ENCODE measurements around the gene C1orf232. TPM values are rescaled to one million over a fixed set of nuclear protein-coding genes. Genes with fewer than 3 reads are reported as not detected.

The C1orf232 gene
- total and polyA plus RNA-seq, 9 of the 15 experiments (the other 6 are each of a cell fraction or from before 2014, with no cell fraction given), result not detected

- TF ChIP-seq ZMIZ1 (IDR thresholded peaks at IDR 0.05; ENCODE audit: low read depth in 2 of 2, low read length in 2 of 2), result 0 out of 4 replicates have a peak, but pooled peaks of 1 of the 2 experiments have one; percentile 59
These were observed 1.7 kb upstream of the C1orf232 start (continued) for GRCh38 chr1:26170472-26170821.

- Histone ChIP-seq H3K4me3 (peak within 1 kb of the TSS; percentile 89), H3K27ac (ENCODE audit: extremely low read depth, low read depth, low read length) (peak within 1 kb of the TSS; percentile 85), H3K4me1 (replicated peaks in 1 of 2; ENCODE audit: control insufficient read depth in 2 of 2, insufficient read depth in 2 of 2, low read length in 2 of 2) (peaks cover 22 to 37% of the 10 kb centered on the region in 2 experiments), H4K20me1 (replicated peaks; ENCODE audit: control insufficient read depth, insufficient read depth, low read length) (no peaks in the 10 kb centered on the region), H3K9ac (ENCODE audit: insufficient read depth in 1 of 2, low read depth in 2 of 2, low read length in 2 of 2) (peak within 1 kb of the TSS; percentile 88 to 98), H3K9me3 (replicated peaks; ENCODE audit: control insufficient read depth, insufficient read depth, low read depth, low read length) (no peaks in the 10 kb centered on the region), H3K4me2 (ENCODE audit: insufficient read depth, low read length) (peak within 1 kb of the TSS; percentile 96), H3K27me3 (ENCODE audit: control insufficient read depth in 2 of 2, insufficient read depth in 2 of 2, low read length in 2 of 2) (no peaks in the 10 kb centered on the region), H3K36me3 (ENCODE audit: control insufficient read depth, insufficient read depth, low read length) (peaks cover 17% of the 10 kb centered on the region; the same call in 1 of the 3 replicates), H3K9me1 (ENCODE audit: control insufficient read depth, insufficient read depth, low read length) (peaks cover 4% of the 10 kb centered on the region), H2AFZ (ENCODE audit: low read depth, low read length) (peak within 1 kb of the TSS; percentile 90), H3K79me2 (ENCODE audit: control insufficient read depth, insufficient read depth, low read length) (peaks cover 21% of the 10 kb centered on the region)
- CTCF ChIA-PET (ENCODE audit: low intra/inter-chr PET ratio), result interaction anchor here (0.7 to 1.9 kb wide), 5 partner anchors 30 to 152 kb away, joined by 3 to 8 read pairs (median 3); no protein-coding TSS in a partner anchor
- intact Hi-C loops (cut with micrococcal nuclease) (loop anchor here (2.0 to 10.0 kb wide), 3 partner anchors 31 to 215 kb away; partner anchors contain the start of gene CEP85), in situ Hi-C loops (cut with MboI) (no loop called here)
- peak; percentile 96 for ATAC-seq
- FAIRE-seq, result peak; percentile 99
- WGBS (ENCODE audit: insufficient coverage, low coverage, missing lambda C conversion rate), result 1% methylated on average over 63 of the region's 76 CpGs
- POLR2A ChIA-PET, result interaction anchor here (0.5 to 1.6 kb wide), 21 partner anchors 8 to 379 kb away, joined by 3 to 12 read pairs (median 3); partner anchors contain the start of genes CATSPER4, CEP85, CNKSR1 and FAM110D
- BruUV-seq (replicated peaks), result no TSS peak
- DNase-seq (ENCODE audit: extremely low read depth in 1 of 4, low spot score in 3 of 4), result peak; percentile 97 to 99 (median 99)
- TF ChIP-seq HDAC6 (IDR thresholded peaks at IDR 0.05; ENCODE audit: low read depth, low read length) (no peak), ZNF23 (CRISPR knock-in tag; IDR thresholded peaks at IDR 0.05) (no peak), ZNF586 (CRISPR knock-in tag; conservative IDR thresholded peaks at IDR 0.05) (no peak), ZNF165 (CRISPR knock-in tag; IDR thresholded peaks at IDR 0.05; ENCODE audit: borderline replicate concordance) (no peak), ZNF24 (IDR thresholded peaks at IDR 0.05) (peak; percentile 57), DACH1 (IDR thresholded peaks at IDR 0.05; ENCODE audit: partially characterized antibody) (peak; percentile 55), RHOXF2B (CRISPR knock-in tag; conservative IDR thresholded peaks at IDR 0.05) (no peak), RBM25 (IDR thresholded peaks at IDR 0.05; ENCODE audit: low read depth, low read length, severe bottlenecking) (no peak), HNRNPK (IDR thresholded peaks at IDR 0.05; ENCODE audit: low read depth, low read length, poor library complexity, severe bottlenecking) (no peak), SNIP1 (IDR thresholded peaks at IDR 0.05; ENCODE audit: low read depth) (no peak), ZNF561 (CRISPR knock-in tag; conservative IDR thresholded peaks at IDR 0.05) (no peak), MAFG (tag; conservative IDR thresholded peaks at IDR 0.05) (no peak)
- TF ChIP-seq, protein P1, sequence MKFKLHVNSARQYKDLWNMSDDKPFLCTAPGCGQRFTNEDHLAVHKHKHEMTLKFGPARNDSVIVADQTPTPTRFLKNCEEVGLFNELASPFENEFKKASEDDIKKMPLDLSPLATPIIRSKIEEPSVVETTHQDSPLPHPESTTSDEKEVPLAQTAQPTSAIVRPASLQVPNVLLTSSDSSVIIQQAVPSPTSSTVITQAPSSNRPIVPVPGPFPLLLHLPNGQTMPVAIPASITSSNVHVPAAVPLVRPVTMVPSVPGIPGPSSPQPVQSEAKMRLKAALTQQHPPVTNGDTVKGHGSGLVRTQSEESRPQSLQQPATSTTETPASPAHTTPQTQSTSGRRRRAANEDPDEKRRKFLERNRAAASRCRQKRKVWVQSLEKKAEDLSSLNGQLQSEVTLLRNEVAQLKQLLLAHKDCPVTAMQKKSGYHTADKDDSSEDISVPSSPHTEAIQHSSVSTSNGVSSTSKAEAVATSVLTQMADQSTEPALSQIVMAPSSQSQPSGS (CRISPR knock-in tag; IDR thresholded peaks at IDR 0.05), result peak; percentile 100
These were observed 1.1 kb upstream of the C1orf232 start, which contains the start of gene ZNF593 for GRCh38 chr1:26169669-26170471. TSS of gene ZNF593 (plus strand) at chr1:26169908. CDS start at chr1:26169984, 76 bp downstream.
